Measurements from ENCODE around the gene CEP192. TPM values are rescaled to one million over a fixed set of nuclear protein-coding genes. Genes with fewer than 3 reads are reported as not detected.
"Not testable (repeated sequence)": the region's sequence is repeated elsewhere in the genome, so short reads cannot be mapped to it uniquely, and the experiment has no call there.

Gene CEP192
- polyA plus RNA-seq, 3 donors = 34.1 to 46.2 (median 39.3) TPM

DNA sequence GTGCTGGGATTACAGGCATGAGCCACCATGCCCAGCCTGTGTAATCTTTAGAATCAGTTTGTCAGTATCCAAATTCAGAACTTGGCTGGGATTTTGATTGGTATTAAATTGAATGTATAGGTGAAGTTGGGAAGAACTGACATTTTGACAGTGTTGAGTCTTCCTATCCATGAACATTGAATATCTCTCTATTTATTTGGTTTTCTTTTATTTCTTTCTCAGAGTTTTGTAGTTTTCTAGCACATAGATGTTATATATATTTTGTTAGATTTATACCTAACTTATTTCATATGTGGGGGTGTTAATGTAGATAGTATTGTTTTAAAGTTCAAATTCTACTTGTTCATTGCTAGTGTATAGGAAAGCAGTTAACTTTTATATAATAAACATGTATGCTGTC lies 31.5 kb downstream of the CEP192 start:
- DNase-seq (ENCODE audit: low read depth in 3 of 3, low spot score in 2 of 3) = no peak

DNA sequence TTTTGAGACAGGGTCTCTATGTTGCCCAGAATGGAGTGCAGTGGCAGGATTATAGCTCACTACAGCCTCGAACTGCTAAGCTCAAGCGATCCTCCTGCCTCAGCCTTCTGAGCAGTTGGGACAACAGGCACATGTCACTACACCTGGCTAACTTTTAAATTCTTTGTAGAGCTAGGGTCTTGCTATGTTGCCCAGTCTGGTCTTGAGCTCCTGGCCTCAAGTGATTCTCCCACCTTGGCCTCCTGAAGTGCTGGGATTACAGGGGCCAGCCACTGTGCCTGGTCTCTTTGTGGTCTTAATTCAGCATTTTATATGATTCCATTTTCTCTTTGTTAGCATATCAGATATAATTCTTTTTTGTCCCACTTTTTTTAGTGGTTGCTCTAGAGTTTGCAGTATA lies 34.1 kb downstream of the CEP192 start:
- no peak for DNase-seq (ENCODE audit: low read depth in 3 of 3, low spot score in 2 of 3)

GRCh38 chr18:13026583-13027270 lies 35.6 kb downstream of the CEP192 start:
- DNase-seq (ENCODE audit: low read depth in 3 of 3, low spot score in 2 of 3) = no peak

DNA sequence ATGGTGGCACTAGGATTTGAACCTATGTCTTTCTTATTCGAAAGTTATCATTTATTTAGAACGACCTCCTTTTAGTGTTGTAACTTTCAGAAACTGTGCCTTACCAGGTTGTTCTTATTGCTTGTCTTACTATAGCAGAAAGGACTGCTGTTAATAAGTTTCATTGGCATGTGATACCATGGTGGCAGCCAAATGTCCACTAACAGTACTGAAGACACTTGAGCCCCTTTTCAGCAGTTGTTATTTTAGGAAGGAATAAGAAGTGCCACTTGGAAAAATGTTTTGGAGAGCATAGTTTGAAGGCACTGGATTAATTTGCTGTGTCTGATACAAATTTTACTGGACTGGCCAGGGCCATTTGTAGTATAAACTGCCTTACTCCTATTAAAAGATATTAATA lies 37.7 kb downstream of the CEP192 start:
- no peak for DNase-seq (ENCODE audit: low read depth in 3 of 3, low spot score in 2 of 3)

DNA sequence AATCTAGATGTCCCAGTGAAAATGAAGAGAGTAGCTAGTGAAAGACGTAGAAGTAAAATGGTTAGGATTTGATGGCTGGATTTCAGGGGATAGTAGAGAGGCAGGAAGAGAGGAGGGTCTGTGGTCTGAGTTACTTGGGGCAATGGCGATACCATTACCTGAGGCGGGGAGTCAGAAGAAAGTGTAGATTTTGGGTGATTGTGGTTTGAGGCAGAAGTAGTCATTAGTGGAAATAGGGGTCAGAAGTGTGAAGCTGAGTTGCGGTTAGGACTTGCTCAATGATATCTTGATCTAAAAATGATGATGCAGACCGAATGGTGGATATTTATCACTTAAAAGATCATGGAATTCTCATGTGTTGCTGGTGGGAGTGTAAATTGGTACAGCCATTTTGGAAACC lies 41.0 kb downstream of the CEP192 start:
- no peak for DNase-seq (ENCODE audit: low read depth in 3 of 3, low spot score in 2 of 3)

DNA sequence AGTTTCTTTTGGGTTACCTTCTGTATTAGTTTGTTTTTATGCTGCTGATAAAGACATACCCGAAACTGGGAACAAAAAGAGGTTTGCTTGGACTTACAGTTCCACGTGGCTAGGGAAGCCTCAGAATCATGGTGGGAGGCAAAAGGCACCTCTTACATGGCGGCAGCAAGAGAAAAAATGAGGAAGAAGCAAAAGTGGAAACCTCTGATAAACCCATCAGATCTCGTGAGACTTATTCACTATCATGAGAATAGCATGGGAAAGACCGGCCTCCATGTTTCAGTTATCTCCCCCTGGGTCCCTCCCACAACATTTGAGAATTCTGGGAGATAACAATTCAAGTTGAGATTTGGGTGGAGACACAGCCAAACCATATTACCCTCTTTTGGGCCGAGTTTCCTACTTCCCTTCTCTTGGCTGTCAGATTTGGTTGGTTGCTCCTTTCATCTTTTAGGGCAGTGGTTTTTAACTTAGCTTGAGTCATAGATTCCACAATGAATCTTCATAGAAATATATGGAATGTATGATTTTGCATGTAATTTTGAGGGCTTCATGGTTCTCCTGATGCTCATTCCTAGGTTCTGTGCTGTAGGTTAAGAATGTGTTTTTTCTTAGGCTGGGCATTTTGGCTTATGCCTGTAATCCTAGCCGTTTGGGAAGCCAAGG lies 44.2 kb downstream of the CEP192 start:
- DNase-seq (ENCODE audit: low read depth in 3 of 3, low spot score in 2 of 3) = no peak

DNA sequence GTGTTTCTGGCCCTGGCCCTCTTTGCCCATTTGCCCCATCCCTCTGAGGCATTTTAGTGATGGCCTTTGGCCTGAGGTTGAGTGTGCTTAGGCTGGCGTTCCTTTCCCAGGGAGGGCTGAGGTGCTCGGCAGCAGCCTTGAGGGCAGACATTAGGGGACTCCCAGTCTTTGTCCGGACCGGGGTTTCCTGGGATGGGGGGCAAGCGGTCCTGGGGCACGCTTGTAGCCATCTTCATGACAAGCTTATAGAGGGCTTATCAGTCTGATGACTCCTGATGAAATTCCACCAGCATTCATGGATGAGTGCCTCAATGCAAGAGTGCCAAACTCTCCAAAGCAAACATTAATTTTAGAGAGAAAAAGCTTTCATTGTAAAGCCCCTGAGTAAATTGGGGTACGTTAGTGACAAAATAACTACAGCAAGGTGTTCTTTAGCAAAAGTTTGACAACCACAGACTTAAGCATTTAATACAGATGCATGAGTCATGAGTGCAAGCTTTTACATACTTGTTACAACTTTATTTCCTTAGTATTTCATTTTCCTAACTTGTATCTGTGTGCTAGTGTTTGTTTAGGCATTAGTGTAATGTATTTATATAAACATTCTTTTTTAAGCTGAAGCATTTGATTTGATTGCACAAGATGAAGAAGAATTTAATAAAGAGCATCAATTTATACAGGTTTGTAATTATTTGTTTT lies 45.6 kb downstream of the CEP192 start:
- no peak for DNase-seq (ENCODE audit: low read depth in 3 of 3, low spot score in 2 of 3)

- no peak for DNase-seq (ENCODE audit: low read depth in 3 of 3, low spot score in 2 of 3)
Measured at GRCh38 chr18:13039806-13040205, 48.6 kb downstream of the CEP192 start.

GRCh38 chr18:13043066-13043465 lies 51.9 kb downstream of the CEP192 start:
- DNase-seq (ENCODE audit: low read depth in 3 of 3, low spot score in 2 of 3) = no peak

DNA sequence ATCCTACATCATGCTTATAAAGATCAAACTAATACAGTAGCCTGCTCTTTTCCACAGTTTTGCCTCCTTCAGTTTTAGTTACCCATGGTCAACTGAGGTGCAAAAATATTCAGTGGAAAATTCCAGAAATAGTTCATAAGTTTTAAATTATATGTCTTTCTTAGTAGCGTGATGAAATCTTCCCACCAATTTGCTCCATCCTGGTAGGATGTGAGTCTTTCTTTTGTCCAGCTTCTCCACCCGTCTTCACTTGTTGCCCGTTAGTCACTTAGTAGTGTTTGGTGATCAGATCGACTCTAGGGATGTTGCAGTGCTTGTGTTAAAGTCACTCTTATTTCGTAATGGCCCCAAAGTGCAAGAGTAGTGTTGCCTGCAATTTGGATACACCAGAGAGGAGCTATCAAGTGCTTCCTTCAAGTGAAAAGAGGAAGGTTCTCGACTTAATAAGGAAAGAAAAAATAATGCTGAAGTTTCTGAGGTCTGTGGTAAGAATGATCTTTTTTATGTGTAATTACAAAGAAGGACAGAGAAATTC lies 57.0 kb downstream of the CEP192 start:
- no peak for DNase-seq (ENCODE audit: low read depth in 3 of 3, low spot score in 2 of 3)

DNA sequence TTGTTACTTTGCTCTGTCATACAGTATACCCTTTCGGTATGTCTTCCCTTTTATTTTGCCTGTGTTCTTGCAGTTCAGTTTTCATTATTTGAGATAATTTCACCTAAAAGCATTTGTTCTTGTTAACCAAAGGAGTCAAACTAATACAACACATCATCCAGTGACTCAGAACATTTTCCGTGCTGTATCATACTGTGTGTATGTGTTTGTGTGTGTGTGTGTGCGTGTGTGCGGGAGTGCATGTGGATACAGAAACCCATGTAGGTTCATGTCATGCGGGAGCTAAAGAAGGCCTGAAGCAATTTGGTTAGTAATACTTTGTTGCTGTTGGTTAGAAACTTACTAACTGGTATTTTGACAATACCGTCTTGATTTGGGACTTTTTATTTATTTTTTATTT lies 60.0 kb downstream of the CEP192 start:
- DNase-seq (ENCODE audit: low read depth in 3 of 3, low spot score in 2 of 3) = no peak

GRCh38 chr18:13051950-13052349 lies 60.8 kb downstream of the CEP192 start:
- no peak for DNase-seq (ENCODE audit: low read depth in 3 of 3, low spot score in 2 of 3)

DNA sequence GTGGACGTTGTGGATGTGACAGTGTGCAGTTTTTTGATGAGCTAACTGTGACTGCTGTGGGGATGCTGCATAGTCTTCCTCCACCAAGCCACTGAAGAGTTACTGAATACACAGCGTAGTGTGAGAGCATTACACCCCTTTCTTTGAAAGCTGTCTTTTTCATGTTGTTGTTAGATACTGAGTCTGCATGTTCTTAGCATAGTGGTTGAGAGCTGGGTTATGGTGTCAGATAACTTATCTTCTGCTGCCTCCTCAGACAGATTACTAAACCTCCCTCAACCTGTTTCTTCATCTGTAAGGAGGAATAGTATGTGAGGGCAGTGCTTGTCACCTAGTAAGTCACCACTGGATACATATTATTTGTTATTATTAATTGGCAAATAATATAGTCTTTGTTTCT lies 63.2 kb downstream of the CEP192 start:
- DNase-seq (ENCODE audit: low read depth in 3 of 3, low spot score in 2 of 3) = no peak

GRCh38 chr18:13061630-13062189 lies 70.5 kb downstream of the CEP192 start:
- DNase-seq (ENCODE audit: low read depth in 3 of 3, low spot score in 2 of 3) = no peak

GRCh38 chr18:13067124-13067523 lies 76.0 kb downstream of the CEP192 start:
- no peak for DNase-seq (ENCODE audit: low read depth in 3 of 3, low spot score in 2 of 3)

- DNase-seq (ENCODE audit: low read depth in 3 of 3, low spot score in 2 of 3) = no peak
Measured at GRCh38 chr18:13067966-13068365, 76.8 kb downstream of the CEP192 start.

DNA sequence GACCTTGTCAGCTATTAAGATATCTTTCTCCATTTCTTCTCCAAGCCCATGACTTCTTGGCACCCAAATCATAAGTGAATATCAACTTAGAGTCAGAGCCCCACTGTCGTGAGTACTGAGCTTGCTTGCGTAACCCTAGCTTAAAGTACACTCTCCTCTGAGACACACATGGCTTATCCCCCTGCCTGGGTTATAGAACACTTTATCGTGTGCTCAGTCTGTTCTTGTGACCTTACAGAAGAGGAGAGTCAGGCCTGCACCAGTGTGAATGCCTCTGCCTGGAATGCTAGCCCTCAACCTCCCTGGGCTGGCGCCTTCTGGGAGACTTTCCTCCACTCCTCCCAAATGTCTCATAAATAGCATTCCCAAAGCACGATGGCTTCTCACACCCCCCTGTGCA lies 79.3 kb downstream of the CEP192 start:
- no peak for DNase-seq (ENCODE audit: low read depth in 3 of 3, low spot score in 2 of 3)

DNA sequence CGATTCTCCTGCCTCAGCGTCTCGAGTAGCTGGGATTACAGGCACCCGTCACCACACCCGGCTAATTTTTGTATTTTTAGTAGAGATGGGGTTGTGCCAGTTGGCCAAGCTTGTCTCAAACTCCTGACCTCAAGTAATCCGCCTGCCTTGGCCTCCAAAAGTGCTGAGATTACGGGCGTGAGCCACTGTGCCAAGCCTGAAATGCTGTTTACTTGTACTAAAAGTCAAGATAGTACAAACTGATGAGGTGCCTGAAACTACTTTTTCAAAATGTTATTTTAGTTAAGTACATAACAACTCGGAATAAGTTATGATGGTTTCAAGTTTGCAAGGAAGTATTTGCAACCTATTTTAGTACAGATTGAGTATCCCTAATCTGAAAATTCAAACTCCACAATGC lies 85.7 kb downstream of the CEP192 start:
- no peak for DNase-seq (ENCODE audit: low read depth in 3 of 3, low spot score in 2 of 3)

- no peak for DNase-seq (ENCODE audit: low read depth in 3 of 3, low spot score in 2 of 3)
Measured at GRCh38 chr18:13077473-13077872, 86.3 kb downstream of the CEP192 start.

GRCh38 chr18:13078065-13078464 lies 86.9 kb downstream of the CEP192 start:
- DNase-seq (ENCODE audit: low read depth in 3 of 3, low spot score in 2 of 3) = not testable (repeated sequence)

DNA sequence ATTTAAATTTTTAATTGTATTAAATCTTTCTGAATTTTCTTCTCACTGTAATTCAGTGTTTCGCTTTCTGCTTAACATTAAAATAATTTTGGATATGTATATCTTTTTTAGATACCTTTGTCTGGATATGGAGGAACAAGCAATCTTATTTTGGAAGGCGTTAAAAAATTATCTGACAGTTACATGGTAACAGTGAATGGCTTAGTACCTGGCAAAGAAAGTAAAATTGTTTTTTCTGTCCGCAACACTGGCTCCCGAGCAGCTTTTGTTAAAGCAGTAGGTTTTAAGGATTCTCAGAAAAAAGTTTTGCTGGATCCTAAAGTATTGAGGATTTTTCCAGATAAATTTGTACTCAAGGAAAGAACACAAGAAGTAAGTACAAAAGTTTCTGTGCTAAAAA lies 95.7 kb downstream of the CEP192 start:
- no peak for DNase-seq (ENCODE audit: low read depth in 3 of 3, low spot score in 2 of 3)

Data from right renal cortex interstitium (tissue), 3 donors.